Stimulated activated CD8-positive, alpha-beta memory T cell treated with anti-CD3 and anti-CD28 coated beads, Interleukin-15, amount 100 ng/mL, for 24 hours (primary cell): ENCODE measurements around the gene ACTG1.
"Not testable (repeated sequence)": the region's sequence is repeated elsewhere in the genome, so short reads cannot be mapped to it uniquely, and the experiment has no call there.

Experiments used
- DNase-seq: peaks from one replicate; pipeline ENCODE4 v3.0.0-alpha.2; 2020; ENCODE audit warnings: low read depth

ACTG1 gene

GRCh38 chr17:81533339-81534141, 20.9 kb upstream of the ACTG1 start:
- no peak for DNase-seq

GRCh38 chr17:81532490-81533287, 20.1 kb upstream of the ACTG1 start:
- no peak for DNase-seq

- not testable (repeated sequence) for DNase-seq
Observed at GRCh38 chr17:81531998-81532404, 19.4 kb upstream of the ACTG1 start.

- DNase-seq = not testable (repeated sequence)
Observed at GRCh38 chr17:81531013-81531412, 18.4 kb upstream of the ACTG1 start.

DNA sequence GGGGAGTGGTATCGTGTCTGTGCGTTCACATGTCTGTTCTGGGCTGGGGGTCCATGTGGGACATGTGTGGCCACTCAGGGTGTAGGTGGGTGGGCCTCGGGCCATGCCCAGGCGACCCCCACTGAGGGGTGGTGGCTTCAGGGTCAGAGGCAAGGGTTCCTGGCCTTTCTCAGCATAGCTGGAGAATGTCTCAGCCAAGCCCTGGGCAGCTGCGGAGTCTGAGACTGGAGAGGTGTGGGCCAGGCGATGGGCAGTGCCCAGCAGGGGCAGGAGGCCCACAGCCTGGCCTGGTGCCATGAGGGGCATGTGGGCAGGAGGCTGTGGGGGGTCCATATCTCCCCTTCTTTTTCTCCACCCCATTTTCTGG, 16.8 kb upstream of the ACTG1 start:
- DNase-seq = no peak

- no peak for DNase-seq
Observed at GRCh38 chr17:81528651-81529436, 16.2 kb upstream of the ACTG1 start.

DNA sequence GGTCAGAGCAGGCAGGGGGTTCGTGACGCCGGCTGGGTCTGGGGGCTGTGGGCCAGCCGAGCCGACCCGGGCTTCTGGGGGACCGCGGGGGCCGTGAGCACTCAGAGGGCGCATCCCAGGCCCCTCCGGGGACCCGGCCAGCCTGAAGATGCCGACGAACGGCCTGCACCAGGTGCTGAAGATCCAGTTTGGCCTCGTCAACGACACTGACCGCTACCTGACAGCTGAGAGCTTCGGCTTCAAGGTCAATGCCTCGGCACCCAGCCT, 15.7 kb upstream of the ACTG1 start:
- no peak for DNase-seq

DNA sequence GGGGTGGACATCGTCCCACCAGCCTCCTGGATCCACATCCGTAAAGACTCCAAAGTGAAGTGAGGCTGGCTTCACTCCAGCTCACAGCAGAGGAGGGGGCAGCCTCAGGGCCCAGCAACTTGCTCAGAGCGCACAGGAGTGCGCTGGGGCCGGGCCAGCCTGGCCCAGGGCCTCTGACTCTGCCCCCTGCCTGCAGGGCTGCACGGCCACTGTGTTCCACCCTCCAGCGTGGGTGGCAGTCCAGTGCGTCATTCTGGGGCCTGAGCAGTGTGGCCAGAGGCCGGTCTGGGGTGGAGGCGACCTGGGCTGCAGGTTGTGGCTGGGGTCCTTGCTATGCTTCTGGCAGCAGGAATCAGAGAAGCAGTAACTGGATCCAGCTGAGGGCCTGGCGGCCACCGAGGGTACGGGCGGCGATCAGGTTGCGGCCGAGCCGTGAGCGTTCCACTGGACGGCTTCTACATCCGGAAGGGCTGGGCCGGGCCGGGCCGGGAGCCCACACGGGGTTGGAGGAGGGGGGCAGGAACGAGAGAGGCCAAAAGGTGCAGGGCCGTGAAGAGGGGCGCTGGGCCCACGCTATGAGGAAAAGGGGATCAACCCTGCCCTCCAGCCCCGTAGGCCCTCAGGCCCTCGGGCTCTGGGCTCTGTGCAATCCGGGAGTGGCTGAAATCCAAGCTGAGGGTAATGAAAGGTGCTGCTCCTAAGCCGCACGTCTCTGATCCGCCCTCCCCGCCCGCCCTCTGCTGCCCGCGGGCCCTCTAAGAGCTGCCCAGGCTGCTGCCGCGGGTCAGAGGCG, 15.2 kb upstream of the ACTG1 start, which contains the start of gene FSCN2:
Gene FSCN2, plus strand, starts transcription at position 787 of the 793 bp plus-strand sequence. CDS start 155 bp downstream, outside the sequence.
- DNase-seq = no peak

DNA sequence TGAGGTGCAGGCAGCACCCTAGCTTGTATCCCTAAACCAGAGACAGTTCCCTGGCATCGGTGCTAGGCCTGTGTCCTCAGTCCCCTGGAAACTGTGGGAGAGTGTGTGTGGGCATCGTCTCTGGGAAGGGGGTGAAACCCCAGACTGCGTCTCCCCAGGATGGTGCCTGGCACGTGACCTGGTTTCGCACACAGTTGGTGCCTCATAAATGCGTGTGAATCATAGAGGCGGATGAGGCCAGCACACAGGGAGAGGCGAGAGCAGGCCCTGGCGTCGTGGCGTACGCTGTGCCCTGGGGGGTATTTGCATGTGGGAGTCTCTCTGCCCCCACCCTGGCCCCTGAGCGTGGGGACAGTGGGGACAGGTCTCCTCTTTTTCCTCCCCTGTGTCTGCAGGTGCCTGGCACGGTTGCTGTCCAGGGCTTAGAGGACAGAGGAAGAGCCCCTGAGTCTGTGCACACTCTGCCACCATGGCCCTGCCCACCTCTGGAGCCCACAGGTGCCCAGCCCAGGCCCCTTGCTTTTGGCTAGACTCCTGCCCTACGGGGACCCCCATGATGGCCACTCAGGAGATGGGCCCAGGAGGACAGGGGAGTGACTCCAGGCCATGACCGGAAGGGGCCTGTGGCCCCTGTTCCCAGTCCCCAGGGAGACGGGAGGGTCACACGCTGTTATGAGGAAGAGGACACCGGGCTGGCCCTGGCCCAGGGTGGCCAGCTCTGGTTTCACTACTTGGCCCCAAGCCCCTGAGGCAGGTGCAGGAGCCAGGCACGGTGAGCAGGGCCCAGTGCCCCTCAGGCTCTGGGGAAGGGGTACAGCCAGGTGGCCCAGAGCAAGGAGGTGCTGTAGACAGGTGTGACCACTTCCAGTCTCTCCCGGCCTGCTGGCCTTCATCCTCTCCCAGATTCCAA, 14.3 kb upstream of the ACTG1 start:
- no peak for DNase-seq

GRCh38 chr17:81524865-81525159, 12.2 kb upstream of the ACTG1 start:
- DNase-seq = no peak

GRCh38 chr17:81524039-81524864, 11.7 kb upstream of the ACTG1 start:
- DNase-seq = no peak

DNA sequence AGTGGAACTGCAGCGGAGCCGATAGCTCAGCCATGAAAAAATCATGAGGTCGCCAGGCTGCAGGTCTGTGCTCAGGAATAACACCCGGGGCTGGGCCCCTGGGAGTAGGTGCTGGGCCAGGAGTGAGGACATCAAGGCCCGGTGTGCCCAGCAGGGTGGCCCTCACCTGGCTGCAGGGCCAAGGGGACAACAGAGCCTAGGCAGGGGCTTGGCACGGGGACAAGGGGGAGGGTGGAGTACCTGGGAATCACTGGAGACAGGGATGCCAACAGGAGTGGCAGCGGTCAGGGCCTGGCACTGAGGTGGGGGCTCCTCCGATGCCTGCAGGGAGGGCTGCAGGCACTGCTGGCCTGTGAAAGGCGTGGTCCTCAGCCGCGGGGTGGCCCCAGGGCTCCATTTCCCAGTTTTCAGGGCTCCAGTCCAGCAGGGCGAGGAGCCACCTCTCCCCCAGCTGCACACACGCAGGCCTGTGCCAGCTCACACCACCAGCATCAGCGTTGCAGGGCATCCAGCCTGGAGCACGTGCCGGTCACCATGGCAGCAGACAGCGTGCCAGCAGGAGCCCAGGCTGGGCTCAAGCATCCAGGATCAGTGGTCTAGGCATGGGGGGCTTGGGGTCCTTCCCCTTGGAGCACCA, 10.9 kb upstream of the ACTG1 start:
- DNase-seq = no peak

GRCh38 chr17:81522491-81523401, 10.1 kb upstream of the ACTG1 start:
- DNase-seq = no peak

DNA sequence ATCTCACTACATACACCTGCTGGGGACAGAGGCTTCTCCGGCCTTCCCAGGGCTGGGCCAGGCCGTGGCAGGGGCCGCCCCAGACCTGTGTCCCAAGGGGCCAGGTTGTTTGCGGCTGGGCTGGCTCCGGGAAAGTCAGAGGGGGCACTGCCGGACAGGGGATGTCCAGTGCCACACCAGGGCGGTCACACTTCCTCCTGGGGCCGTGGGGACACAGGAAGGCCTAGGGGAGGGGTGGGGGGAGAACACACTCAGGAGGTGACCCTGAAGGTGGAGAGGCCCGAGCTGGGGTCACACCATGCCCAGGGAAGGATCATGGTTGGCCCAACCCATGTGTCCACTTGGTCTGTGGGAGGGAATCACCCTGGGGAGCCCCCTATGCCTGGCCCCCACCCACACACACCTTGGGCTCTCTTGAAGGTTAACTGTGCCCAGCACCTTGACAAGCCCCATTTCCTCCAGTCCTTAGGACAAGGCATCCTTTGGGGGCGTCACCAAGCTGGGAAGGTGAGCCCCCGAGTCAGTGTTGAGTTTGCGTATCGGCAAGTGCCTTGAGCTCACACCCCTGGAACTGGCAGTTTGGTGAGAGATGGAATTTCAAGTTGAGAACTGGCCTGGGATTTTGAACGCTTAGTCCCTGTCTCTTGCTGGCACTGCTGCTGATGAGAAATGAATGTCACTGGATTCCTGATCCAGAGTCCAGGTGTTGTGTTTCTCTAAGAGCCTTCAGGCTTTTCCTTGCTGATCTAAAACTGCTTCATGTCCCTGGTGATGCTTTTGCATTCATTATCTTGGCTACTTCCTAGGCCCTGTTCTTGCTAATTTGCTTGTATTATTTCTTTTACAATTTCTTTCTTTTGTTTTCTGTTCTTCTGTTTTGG, 7.7 kb upstream of the ACTG1 start:
- DNase-seq = no peak

- no peak for DNase-seq
Observed at GRCh38 chr17:81519284-81520020, 6.9 kb upstream of the ACTG1 start.

- DNase-seq = no peak
Observed at GRCh38 chr17:81518785-81519283, 6.2 kb upstream of the ACTG1 start.
